K562 (cell line): ENCODE results near the gene AGO3. TPM values are rescaled to one million over a fixed set of nuclear protein-coding genes. Genes with fewer than 3 reads are reported as not detected.

Source experiments
- ATAC-seq: fragments of 200-7000 bp; cut with Tn5 transposase; 3 replicates; pipeline ENCODE4 v1.9.1; 2020; ENCODE audit warnings: moderate library complexity
- BruUV-seq: library from RNA; stranded (reverse); fragments of 400-500 nt; replicated peaks from 2 replicates; lab custom pipeline; 2021; lab: Mats Ljungman, UMichigan
- CTCF ChIA-PET: fragments of 300-600 bp; formaldehyde crosslinking; extraction: SDS; loops from one replicate; lab custom pipeline; 2021; ENCODE audit warnings: low intra/inter-chr PET ratio; lab: Yijun Ruan, JAX
- POLR2A ChIA-PET: fragments of 300-600, 350-650 bp; sonication (Branson Sonifier 250); formaldehyde crosslinking; extraction: SDS; loops from one replicate; lab custom pipeline; 2021; ENCODE audit warnings: antibody characterized with exemption, inconsistent platforms; lab: Yijun Ruan, JAX
- DNase-seq, 4 experiments: peaks; one replicate each; pipeline versions ENCODE4 v3.0.0 to v3.0.0-alpha.2; 2011 to 2018; ENCODE audit warnings: low spot score in 3 of 4, mixed read lengths in 3 of 4; ENCODE audit errors: extremely low read depth in 1 of 4
- FAIRE-seq: peaks from 2 replicates; lab custom pipeline; 2011; peaks lifted over from hg19 to GRCh38; lab: Jason Lieb, UNC
- H2AFZ ChIP-seq: 2 replicates; pipeline ENCODE4 v1.6.0; 2011; ENCODE audit warnings: low read depth, low read length, control low read depth, inconsistent platforms
- H3K27ac ChIP-seq: fragments of 200-600 bp; 3 replicates; pipeline ENCODE4 v1.8.0; 2011; ENCODE audit warnings: low read depth, mild to moderate bottlenecking, control low read depth, inconsistent platforms, low read length, moderate library complexity, mixed read lengths; ENCODE audit errors: extremely low read depth
- H3K27me3 ChIP-seq, 2 experiments: fragments of 300-600 bp in 1 of 2; 2 replicates in 1 of 2; 3 replicates in 1 of 2; pipeline versions ENCODE4 v1.6.0 to v1.8.0; 2011; ENCODE audit warnings: inconsistent platforms in 2 of 2, low read length in 2 of 2, mild to moderate bottlenecking in 1 of 2, mixed read lengths in 1 of 2, moderate library complexity in 1 of 2; ENCODE audit not compliant: control insufficient read depth in 2 of 2, insufficient read depth in 2 of 2
- H3K36me3 ChIP-seq: fragments of 300-600 bp; 3 replicates; pipeline ENCODE4 v1.8.0; 2011; ENCODE audit warnings: mild to moderate bottlenecking, low read length, inconsistent platforms; ENCODE audit not compliant: control insufficient read depth, insufficient read depth
- H3K4me1 ChIP-seq, 2 experiments: fragments of 200-600 bp in 1 of 2; replicated peaks in 1 of 2; 2 replicates in 1 of 2; 3 replicates in 1 of 2; pipeline versions ENCODE4 v1.5.1 to v1.8.0; 2011; ENCODE audit warnings: inconsistent platforms in 2 of 2, low read length in 2 of 2, mild to moderate bottlenecking in 1 of 2, mixed read lengths in 1 of 2, moderate library complexity in 1 of 2; ENCODE audit not compliant: control insufficient read depth in 2 of 2, insufficient read depth in 2 of 2
- H3K4me2 ChIP-seq: 2 replicates; pipeline ENCODE4 v1.6.1; 2011; ENCODE audit warnings: low read length, control low read depth, inconsistent platforms, mixed read lengths; ENCODE audit not compliant: insufficient read depth
- H3K4me3 ChIP-seq: fragments of 200-600 bp; sonication (generic), shearing (Covaris generic); 2 replicates; pipeline ENCODE4 v1.5.1; 2016; ENCODE audit warnings: control low read depth, inconsistent platforms
- H3K79me2 ChIP-seq: fragments of 200-600 bp; 3 replicates; pipeline ENCODE4 v1.8.0; 2011; ENCODE audit warnings: low read length, inconsistent platforms; ENCODE audit not compliant: control insufficient read depth, insufficient read depth
- H3K9ac ChIP-seq, 2 experiments: 2 replicates each; pipeline versions ENCODE4 v1.6.0 to v1.6.1; 2011; ENCODE audit warnings: low read depth in 2 of 2, low read length in 2 of 2, control low read depth in 1 of 2, inconsistent platforms in 1 of 2, mild to moderate bottlenecking in 1 of 2, mixed read lengths in 1 of 2; ENCODE audit not compliant: insufficient read depth in 1 of 2
- H3K9me1 ChIP-seq: one replicate; pipeline ENCODE4 v1.6.0; 2011; ENCODE audit warnings: inconsistent platforms, mild to moderate bottlenecking, low read length, moderate library complexity; ENCODE audit not compliant: control insufficient read depth, insufficient read depth
- H3K9me3 ChIP-seq: replicated peaks from 2 replicates; pipeline ENCODE4 v1.5.1; 2011; ENCODE audit warnings: low read depth, low read length, inconsistent platforms; ENCODE audit not compliant: control insufficient read depth, insufficient read depth
- H4K20me1 ChIP-seq: replicated peaks from 2 replicates; pipeline ENCODE4 v1.6.1; 2011; ENCODE audit warnings: low read length, inconsistent platforms, mixed read lengths; ENCODE audit not compliant: control insufficient read depth, insufficient read depth
- CBFB ChIP-seq: sonication (generic); formaldehyde crosslinking; IDR thresholded peaks from 2 replicates; pipeline ENCODE4 v1.4.0; 2020; ENCODE audit warnings: mild to moderate bottlenecking, missing genetic modification reagents
- ZFP30 ChIP-seq: fragments of 250-450 bp; sonication (Bioruptor Pico); IDR thresholded peaks from 2 replicates; pipeline ENCODE4 v1.8.0; 2022; ENCODE audit warnings: moderate library complexity, mild to moderate bottlenecking, inconsistent platforms, borderline replicate concordance
- ZMIZ1 ChIP-seq, 2 experiments: fragments of 150-350 bp in 1 of 2; IDR thresholded peaks; 2 replicates each; pipeline ENCODE4 v1.6.1; 2012 to 2016; ENCODE audit warnings: low read depth in 2 of 2, low read length in 2 of 2, mild to moderate bottlenecking in 1 of 2, moderate library complexity in 1 of 2
- ZNF263 ChIP-seq: sonication (generic); formaldehyde crosslinking; IDR thresholded peaks from 2 replicates; pipeline ENCODE4 v1.8.0; 2022; ENCODE audit warnings: mild to moderate bottlenecking, missing genetic modification reagents, borderline replicate concordance
- WGBS: fragments of 100-300 bp; shearing (Covaris generic); methylation state at CpG from one replicate; pipeline ENCODE4 v1.1.6; 2016; ENCODE audit warnings: low coverage, mixed read lengths; ENCODE audit not compliant: insufficient coverage; ENCODE audit errors: missing lambda C conversion rate; 5-methylcytosine and 5-hydroxymethylcytosine counted together
- in situ Hi-C: fragments of 300-500 bp; cut with MboI; formaldehyde crosslinking; loops from 4 replicates; pipeline ENCODE4 v1.15.0; 2018; ENCODE audit warnings: inconsistent platforms, mixed read lengths
- intact Hi-C: fragments of 100-400 bp; cut with micrococcal nuclease; formaldehyde crosslinking; loops from 2 replicates; pipeline ENCODE4 v1.14.2; 2022
- polyA plus RNA-seq, 8 experiments: library from polyadenylated mRNA; depleted of rRNA in 4 of 8; stranded (reverse) in 5 of 8; unstranded in 3 of 8; fragments of >200 nt; fragmentation: Nextera tagmentation in 2 of 8; fragmentation: Illumina TruSeq in 1 of 8; extraction: Ambion mirVana in 2 of 8; extraction: Trizol in 1 of 8; gene quantifications; 2 replicates each; pipeline versions ENCODE4 v1.2.1 to v1.2.3, GENCODE V29; 2011 to 2014; ENCODE audit warnings: inconsistent platforms in 1 of 8, missing spikeins in 1 of 8
- total RNA-seq, 7 experiments: library from RNA; depleted of rRNA in 6 of 7; stranded (reverse); fragments of >200 nt in 6 of 7; fragmentation: Illumina TruSeq in 2 of 7; extraction: Trizol in 2 of 7; gene quantifications; 2 replicates each; pipeline versions ENCODE4 v1.2.1 to v1.2.3, GENCODE V29; 2011 to 2021; ENCODE audit warnings: low replicate concordance in 1 of 7
- TF ChIP-seq, protein P1 (sequence below): conservative IDR thresholded peaks from 2 replicates; pipeline ENCODE4 v1.6.1; 2011; ENCODE audit warnings: low read depth, mild to moderate bottlenecking, low read length; ENCODE audit not compliant: control insufficient read depth

Gene AGO3
- total and polyA plus RNA-seq, 9 of the 15 experiments (the other 6 are each of a cell fraction or from before 2014, with no cell fraction given), result 4.5 to 41.5 (median 22.7) TPM

DNA sequence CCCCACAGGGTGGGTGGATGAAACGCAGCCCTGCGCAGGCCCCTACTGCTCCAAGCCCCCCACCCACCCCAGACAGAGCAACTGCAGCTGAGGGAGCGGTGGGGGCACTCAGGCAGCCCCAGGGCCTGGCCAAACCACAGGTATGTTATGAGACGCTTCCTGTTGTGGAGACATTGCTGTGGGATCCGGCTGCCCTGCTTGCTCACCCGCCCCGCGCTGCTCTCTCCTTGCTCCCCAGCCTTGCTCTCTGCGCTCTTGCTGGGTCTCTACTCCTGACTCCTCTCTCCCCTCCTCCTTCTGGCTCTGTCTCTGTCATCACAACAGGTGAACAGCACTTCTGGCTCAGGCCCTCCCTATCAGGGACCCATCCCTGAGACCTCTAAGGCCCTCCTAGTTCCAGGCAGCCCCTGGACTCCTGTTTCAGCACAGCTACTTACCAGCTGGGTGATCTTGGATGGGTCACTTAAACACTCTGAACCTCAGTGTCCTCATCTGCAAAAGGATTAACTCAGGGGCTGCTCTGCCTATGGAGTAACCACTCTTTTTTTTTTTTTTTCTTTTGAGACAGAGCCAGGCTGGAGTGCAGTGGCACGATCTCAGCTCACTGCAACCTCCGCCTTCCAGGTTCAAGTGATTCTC lies 178.3 kb downstream of the AGO3 start (continued):
- TF ChIP-seq ZMIZ1 (IDR thresholded peaks at IDR 0.05; ENCODE audit: low read depth in 2 of 2, low read length in 2 of 2), result no peak
- TF ChIP-seq ZFP30 (CRISPR knock-in tag), result no peak
- no peak for TF ChIP-seq CBFB

DNA sequence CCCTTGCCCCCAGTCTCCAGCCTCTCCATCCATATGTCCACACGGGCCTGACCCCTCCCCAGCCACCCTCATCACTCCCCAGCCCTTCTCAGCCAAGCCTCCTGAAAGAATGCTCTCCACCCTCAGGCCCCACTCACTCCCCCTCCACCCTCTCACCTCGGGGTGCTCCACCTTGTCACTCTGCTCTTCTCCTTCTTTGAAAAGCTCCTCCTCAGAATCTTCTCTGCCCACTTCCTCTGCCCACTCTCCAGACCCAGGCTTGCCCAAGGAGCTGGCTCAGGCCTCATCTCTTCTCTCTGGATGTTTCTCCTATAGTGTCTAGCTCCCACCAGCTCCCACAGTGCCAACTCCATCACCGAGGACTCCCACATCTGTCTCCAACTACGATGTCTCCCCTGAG lies 180.2 kb downstream of the AGO3 start:
- no peak for FAIRE-seq

More for the DNA sequence above, 180.2 kb downstream of the AGO3 start:
- Histone ChIP-seq H3K9me3 (no peaks in the 10 kb centered on the region), H3K4me2 (no peak overlapping the region), H3K9me1 (no peaks in the 10 kb centered on the region), H3K27ac (no peak overlapping the region), H3K4me1 (peaks cover 0 to 32% of the 10 kb centered on the region in 2 experiments; a peak in 3 of 5 replicates), H3K27me3 (no peaks in the 10 kb centered on the region), H2AFZ (no peak overlapping the region), H3K79me2 (no peaks in the 10 kb centered on the region), H3K9ac (no peak overlapping the region; a peak in 1 of 4 replicates), H4K20me1 (no peaks in the 10 kb centered on the region), H3K4me3 (no peak overlapping the region), H3K36me3 (no peaks in the 10 kb centered on the region)
- TF ChIP-seq, protein P1, sequence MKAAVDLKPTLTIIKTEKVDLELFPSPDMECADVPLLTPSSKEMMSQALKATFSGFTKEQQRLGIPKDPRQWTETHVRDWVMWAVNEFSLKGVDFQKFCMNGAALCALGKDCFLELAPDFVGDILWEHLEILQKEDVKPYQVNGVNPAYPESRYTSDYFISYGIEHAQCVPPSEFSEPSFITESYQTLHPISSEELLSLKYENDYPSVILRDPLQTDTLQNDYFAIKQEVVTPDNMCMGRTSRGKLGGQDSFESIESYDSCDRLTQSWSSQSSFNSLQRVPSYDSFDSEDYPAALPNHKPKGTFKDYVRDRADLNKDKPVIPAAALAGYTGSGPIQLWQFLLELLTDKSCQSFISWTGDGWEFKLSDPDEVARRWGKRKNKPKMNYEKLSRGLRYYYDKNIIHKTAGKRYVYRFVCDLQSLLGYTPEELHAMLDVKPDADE, result no peak
- peak; percentile 59 for TF ChIP-seq ZNF263
- in situ Hi-C loops (no loop called here), intact Hi-C loops (no loop called here)
- BruUV-seq, result no TSS peak
- 11% methylated on average over 4 of the region's 4 CpGs for WGBS
- ChIA-PET CTCF (no interaction called here), POLR2A (interaction anchor here (0.6 to 1.8 kb wide), 5 partner anchors 8 to 382 kb away, joined by 3 to 5 read pairs (median 3); no protein-coding TSS in a partner anchor)
- ATAC-seq (no peak), DNase-seq (no peak)
